HCT116 (cell line): ENCODE results near the gene ACTL6B.

Experiments used
- CEBPB ChIP-seq: IDR thresholded peaks from 2 replicates; pipeline ENCODE4 v1.6.1; 2012; ENCODE audit warnings: low read depth
- CTCF ChIP-seq, 3 experiments: fragments of 200-600 bp in 1 of 3; sonication (generic) in 1 of 3; IDR thresholded peaks in 2 of 3; conservative IDR thresholded peaks in 1 of 3; 2 replicates each; pipeline ENCODE4 v1.5.1; 2012 to 2017; ENCODE audit warnings: low read depth in 2 of 3, low read length in 2 of 3, antibody characterized with exemption in 1 of 3, borderline replicate concordance in 1 of 3, control low read depth in 1 of 3, mild to moderate bottlenecking in 1 of 3, mixed read lengths in 1 of 3, mixed run types in 1 of 3, moderate library complexity in 1 of 3; ENCODE audit not compliant: insufficient read depth in 1 of 3
- EGR1 ChIP-seq: IDR thresholded peaks from 2 replicates; pipeline ENCODE4 v1.6.1; 2012; ENCODE audit warnings: low read depth
- EZH2 ChIP-seq: fragments of 200-600 bp; sonication (generic); IDR thresholded peaks from 2 replicates; pipeline ENCODE4 v1.6.1; 2017; ENCODE audit warnings: antibody characterized with exemption, mixed run types
- EZH2phosphoT487 ChIP-seq: fragments of 200-600 bp; IDR thresholded peaks from 2 replicates; pipeline ENCODE4 v1.6.1; 2018; ENCODE audit warnings: antibody characterized with exemption, borderline replicate concordance
- POLR2A ChIP-seq: IDR thresholded peaks from 2 replicates; pipeline ENCODE4 v1.7.0; 2011; ENCODE audit warnings: borderline replicate concordance; ENCODE audit not compliant: insufficient read depth, insufficient read length; ENCODE audit errors: extremely low read depth
- POLR2AphosphoS5 ChIP-seq: IDR thresholded peaks from 2 replicates; pipeline ENCODE4 v1.6.1; 2011; ENCODE audit warnings: mild to moderate bottlenecking, low read depth, low read length, moderate library complexity
- RAD21 ChIP-seq: IDR thresholded peaks from 2 replicates; pipeline ENCODE4 v1.6.1; 2012; ENCODE audit warnings: low read depth, mild to moderate bottlenecking
- SRF ChIP-seq: IDR thresholded peaks from 2 replicates; pipeline ENCODE4 v1.6.1; 2012; ENCODE audit warnings: low read depth
- TCF7L2 ChIP-seq: IDR thresholded peaks from 2 replicates; pipeline ENCODE4 v1.7.0; 2011; ENCODE audit warnings: borderline replicate concordance, inconsistent platforms; ENCODE audit not compliant: insufficient read depth, insufficient read length; ENCODE audit errors: extremely low read depth
- ZNF274 ChIP-seq: fragments of 200-500 bp; sonication (Bioruptor generic); IDR thresholded peaks from 2 replicates; pipeline ENCODE4 v1.6.1; 2014; ENCODE audit warnings: mild to moderate bottlenecking, low read depth, low read length, inconsistent platforms
- TF ChIP-seq, protein P1 (sequence below): IDR thresholded peaks from 2 replicates; pipeline ENCODE4 v1.6.1; 2012; ENCODE audit warnings: low read depth
- TF ChIP-seq, protein P2 (sequence below): IDR thresholded peaks from 2 replicates; pipeline ENCODE4 v1.6.1; 2011; ENCODE audit warnings: mild to moderate bottlenecking, low read length, moderate library complexity; ENCODE audit not compliant: insufficient replicate concordance; ENCODE audit errors: extremely low read depth
- TF ChIP-seq, protein P3 (sequence below): IDR thresholded peaks from 2 replicates; pipeline ENCODE4 v1.6.1; 2012

DNA sequence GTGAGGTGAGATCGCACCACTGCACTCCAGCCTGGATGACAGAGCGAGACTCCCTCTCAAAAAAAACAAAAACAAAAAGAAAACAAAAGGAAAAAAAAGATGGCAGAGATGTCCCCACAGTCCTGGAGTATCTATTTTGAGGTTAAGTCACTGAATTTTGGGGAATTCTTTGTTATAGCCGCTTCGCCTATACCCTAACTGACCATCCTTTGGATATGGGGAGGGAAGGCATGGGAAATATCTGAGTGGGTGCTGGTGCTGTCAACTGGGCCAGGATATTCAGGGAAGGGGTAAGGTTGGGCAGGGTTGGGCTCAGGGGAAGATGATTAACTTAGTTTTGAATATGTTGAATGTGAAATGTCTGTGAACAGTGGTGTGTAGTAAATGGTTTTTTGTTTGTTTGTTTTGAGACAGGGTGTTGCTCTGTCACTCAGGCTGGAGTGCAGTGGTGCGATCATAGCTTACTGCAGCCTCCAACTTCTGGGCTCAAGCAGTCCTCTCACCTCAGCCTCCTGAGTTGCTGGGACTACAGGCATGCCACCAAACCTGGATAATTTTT, 9.0 kb upstream of the ACTL6B start:
- TF ChIP-seq POLR2AphosphoS5: no peak
- TF ChIP-seq TCF7L2: no peak
- TF ChIP-seq, protein P1, sequence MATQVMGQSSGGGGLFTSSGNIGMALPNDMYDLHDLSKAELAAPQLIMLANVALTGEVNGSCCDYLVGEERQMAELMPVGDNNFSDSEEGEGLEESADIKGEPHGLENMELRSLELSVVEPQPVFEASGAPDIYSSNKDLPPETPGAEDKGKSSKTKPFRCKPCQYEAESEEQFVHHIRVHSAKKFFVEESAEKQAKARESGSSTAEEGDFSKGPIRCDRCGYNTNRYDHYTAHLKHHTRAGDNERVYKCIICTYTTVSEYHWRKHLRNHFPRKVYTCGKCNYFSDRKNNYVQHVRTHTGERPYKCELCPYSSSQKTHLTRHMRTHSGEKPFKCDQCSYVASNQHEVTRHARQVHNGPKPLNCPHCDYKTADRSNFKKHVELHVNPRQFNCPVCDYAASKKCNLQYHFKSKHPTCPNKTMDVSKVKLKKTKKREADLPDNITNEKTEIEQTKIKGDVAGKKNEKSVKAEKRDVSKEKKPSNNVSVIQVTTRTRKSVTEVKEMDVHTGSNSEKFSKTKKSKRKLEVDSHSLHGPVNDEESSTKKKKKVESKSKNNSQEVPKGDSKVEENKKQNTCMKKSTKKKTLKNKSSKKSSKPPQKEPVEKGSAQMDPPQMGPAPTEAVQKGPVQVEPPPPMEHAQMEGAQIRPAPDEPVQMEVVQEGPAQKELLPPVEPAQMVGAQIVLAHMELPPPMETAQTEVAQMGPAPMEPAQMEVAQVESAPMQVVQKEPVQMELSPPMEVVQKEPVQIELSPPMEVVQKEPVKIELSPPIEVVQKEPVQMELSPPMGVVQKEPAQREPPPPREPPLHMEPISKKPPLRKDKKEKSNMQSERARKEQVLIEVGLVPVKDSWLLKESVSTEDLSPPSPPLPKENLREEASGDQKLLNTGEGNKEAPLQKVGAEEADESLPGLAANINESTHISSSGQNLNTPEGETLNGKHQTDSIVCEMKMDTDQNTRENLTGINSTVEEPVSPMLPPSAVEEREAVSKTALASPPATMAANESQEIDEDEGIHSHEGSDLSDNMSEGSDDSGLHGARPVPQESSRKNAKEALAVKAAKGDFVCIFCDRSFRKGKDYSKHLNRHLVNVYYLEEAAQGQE: no peak
- no peak for TF ChIP-seq CTCF (IDR thresholded peaks at IDR 0.05 in 2 of 3, conservative IDR thresholded peaks at IDR 0.05 in 1 of 3; ENCODE audit: borderline replicate concordance in 1 of 3, insufficient read depth in 1 of 3, low read depth in 2 of 3, low read length in 2 of 3)
- TF ChIP-seq, protein P2, sequence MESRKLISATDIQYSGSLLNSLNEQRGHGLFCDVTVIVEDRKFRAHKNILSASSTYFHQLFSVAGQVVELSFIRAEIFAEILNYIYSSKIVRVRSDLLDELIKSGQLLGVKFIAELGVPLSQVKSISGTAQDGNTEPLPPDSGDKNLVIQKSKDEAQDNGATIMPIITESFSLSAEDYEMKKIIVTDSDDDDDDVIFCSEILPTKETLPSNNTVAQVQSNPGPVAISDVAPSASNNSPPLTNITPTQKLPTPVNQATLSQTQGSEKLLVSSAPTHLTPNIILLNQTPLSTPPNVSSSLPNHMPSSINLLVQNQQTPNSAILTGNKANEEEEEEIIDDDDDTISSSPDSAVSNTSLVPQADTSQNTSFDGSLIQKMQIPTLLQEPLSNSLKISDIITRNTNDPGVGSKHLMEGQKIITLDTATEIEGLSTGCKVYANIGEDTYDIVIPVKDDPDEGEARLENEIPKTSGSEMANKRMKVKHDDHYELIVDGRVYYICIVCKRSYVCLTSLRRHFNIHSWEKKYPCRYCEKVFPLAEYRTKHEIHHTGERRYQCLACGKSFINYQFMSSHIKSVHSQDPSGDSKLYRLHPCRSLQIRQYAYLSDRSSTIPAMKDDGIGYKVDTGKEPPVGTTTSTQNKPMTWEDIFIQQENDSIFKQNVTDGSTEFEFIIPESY: no peak
- TF ChIP-seq RAD21: no peak
- TF ChIP-seq EZH2: no peak
- no peak for TF ChIP-seq CEBPB
- no peak for TF ChIP-seq POLR2A
- no peak for TF ChIP-seq EGR1
- no peak for TF ChIP-seq SRF
- TF ChIP-seq ZNF274: no peak
- TF ChIP-seq, protein P3, sequence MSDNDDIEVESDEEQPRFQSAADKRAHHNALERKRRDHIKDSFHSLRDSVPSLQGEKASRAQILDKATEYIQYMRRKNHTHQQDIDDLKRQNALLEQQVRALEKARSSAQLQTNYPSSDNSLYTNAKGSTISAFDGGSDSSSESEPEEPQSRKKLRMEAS: no peak
- no peak for TF ChIP-seq EZH2phosphoT487
